SK-N-SH (cell line): ENCODE data around the gene FAM168A. TPM values are rescaled to one million over a fixed set of nuclear protein-coding genes. Genes with fewer than 3 reads are reported as not detected.

Source experiments
- CTCF ChIA-PET: fragments of 300-600, 350-600 bp; formaldehyde crosslinking; extraction: SDS; loops from one replicate; lab custom pipeline; 2021; lab: Yijun Ruan, JAX
- POLR2A ChIA-PET: fragments of 350-600 bp; sonication (Branson Sonifier 250); formaldehyde crosslinking; extraction: SDS; loops from one replicate; lab custom pipeline; 2020; ENCODE audit warnings: antibody characterized with exemption, inconsistent platforms; lab: Yijun Ruan, JAX
- DNase-seq: peaks from one replicate; pipeline ENCODE4 v3.0.0; 2012
- H2AFZ ChIP-seq: fragments of 200-600 bp; sonication (generic); 2 replicates; pipeline ENCODE4 v1.8.1; 2016; ENCODE audit warnings: antibody characterized with exemption, mild to moderate bottlenecking, low read depth
- H3F3A ChIP-seq: fragments of 200-600 bp; sonication (generic); replicated peaks from 2 replicates; pipeline ENCODE3; 2016; ENCODE audit warnings: antibody characterized with exemption, mild to moderate bottlenecking; ENCODE audit not compliant: insufficient read depth
- H3K27ac ChIP-seq, 2 experiments: fragments of 200-500 bp in 1 of 2; fragments of 200-600 bp in 1 of 2; sonication (Bioruptor generic) in 1 of 2; sonication (generic), shearing (Covaris generic) in 1 of 2; 2 replicates each; pipeline versions ENCODE4 v1.5.1 to v1.6.1; 2014 to 2016; ENCODE audit warnings: low read depth in 2 of 2, inconsistent platforms in 1 of 2, low read length in 1 of 2, mild to moderate bottlenecking in 1 of 2, mixed read lengths in 1 of 2
- H3K27me3 ChIP-seq: fragments of 200-600 bp; sonication (generic), shearing (Covaris generic); 2 replicates; pipeline ENCODE4 v1.6.1; 2016; ENCODE audit warnings: mixed run types; ENCODE audit not compliant: insufficient read depth
- H3K36me3 ChIP-seq, 2 experiments: fragments of 200-500 bp in 1 of 2; fragments of 200-600 bp in 1 of 2; sonication (Bioruptor generic) in 1 of 2; sonication (generic) in 1 of 2; replicated peaks in 1 of 2; 2 replicates each; pipeline versions ENCODE3 to v1.5.1; 2014 to 2016; ENCODE audit warnings: low read length in 1 of 2, mild to moderate bottlenecking in 1 of 2; ENCODE audit not compliant: insufficient read depth in 2 of 2, control insufficient read depth in 1 of 2
- H3K4me1 ChIP-seq, 2 experiments: fragments of 200-500 bp in 1 of 2; fragments of 200-600 bp in 1 of 2; sonication (Bioruptor generic) in 1 of 2; sonication (generic), shearing (Covaris generic) in 1 of 2; 2 replicates each; pipeline versions ENCODE4 v1.5.1 to v1.6.1; 2014 to 2016; ENCODE audit warnings: low read depth in 1 of 2, low read length in 1 of 2, mixed run types in 1 of 2; ENCODE audit not compliant: insufficient read depth in 2 of 2, control insufficient read depth in 1 of 2
- H3K4me2 ChIP-seq: fragments of 200-600 bp; sonication (generic), shearing (Covaris generic); 2 replicates; pipeline ENCODE4 v1.6.1; 2017; ENCODE audit warnings: mixed run types
- H3K4me3 ChIP-seq, 2 experiments: fragments of 200-500 bp in 1 of 2; fragments of 200-600 bp in 1 of 2; sonication (Bioruptor generic) in 1 of 2; sonication (generic), shearing (Covaris generic) in 1 of 2; 2 replicates each; pipeline versions ENCODE4 v1.5.1 to v1.8.1; 2014 to 2016; ENCODE audit warnings: low read depth in 2 of 2, inconsistent platforms in 1 of 2, low read length in 1 of 2, mild to moderate bottlenecking in 1 of 2, mixed read lengths in 1 of 2, moderate library complexity in 1 of 2
- H3K79me2 ChIP-seq: fragments of 200-600 bp; sonication (generic); 2 replicates; pipeline ENCODE4 v1.8.1; 2017; ENCODE audit warnings: mild to moderate bottlenecking; ENCODE audit not compliant: insufficient read depth
- H3K9ac ChIP-seq: fragments of 200-600 bp; sonication (generic); 2 replicates; pipeline ENCODE4 v1.6.1; 2017; ENCODE audit warnings: mixed run types
- H3K9me2 ChIP-seq: fragments of 200-600 bp; sonication (generic); 2 replicates; pipeline ENCODE4 v1.6.1; 2017; ENCODE audit warnings: mixed run types
- H3K9me3 ChIP-seq: fragments of 200-600 bp; sonication (generic); 2 replicates; pipeline ENCODE4 v1.6.1; 2017; ENCODE audit warnings: mixed run types, mild to moderate bottlenecking, moderate library complexity
- H4K20me1 ChIP-seq: fragments of 200-600 bp; sonication (generic); 2 replicates; pipeline ENCODE4 v1.6.1; 2017; ENCODE audit warnings: mild to moderate bottlenecking, mixed run types; ENCODE audit not compliant: insufficient read depth
- GABPA ChIP-seq: IDR thresholded peaks from 2 replicates; pipeline ENCODE4 v1.4.0; 2012; ENCODE audit warnings: low read depth, mild to moderate bottlenecking
- GATA2 ChIP-seq: sonication (generic); formaldehyde crosslinking; IDR thresholded peaks from 2 replicates; pipeline ENCODE4 v1.5.0; 2020; ENCODE audit warnings: mild to moderate bottlenecking, missing genetic modification reagents
- MXI1 ChIP-seq: IDR thresholded peaks from 2 replicates; pipeline ENCODE4 v1.6.1; 2012; ENCODE audit warnings: mild to moderate bottlenecking, low read depth, low read length, improper control_type of control experiment
- RAD21 ChIP-seq: IDR thresholded peaks from 2 replicates; pipeline ENCODE4 v1.6.1; 2012; ENCODE audit warnings: mild to moderate bottlenecking, low read length
- WGBS: methylation state at CpG from one replicate; pipeline ENCODE4 v1.1.6; 2017; ENCODE audit warnings: low lambda C conversion rate; 5-methylcytosine and 5-hydroxymethylcytosine counted together
- polyA plus RNA-seq, 3 experiments: library from polyadenylated mRNA; depleted of rRNA; stranded (reverse); fragments of >200 nt; gene quantifications; 2 replicates each; pipeline ENCODE4 v1.2.3, GENCODE V29; 2012
- TF ChIP-seq, protein P1 (sequence below): IDR thresholded peaks from 2 replicates; pipeline ENCODE4 v1.4.0; 2012; ENCODE audit warnings: low read depth
- TF ChIP-seq, protein P2 (sequence below): fragments of 200-600 bp; sonication (generic); IDR thresholded peaks from 2 replicates; pipeline ENCODE4 v1.6.1; 2017; ENCODE audit warnings: antibody characterized with exemption, mild to moderate bottlenecking, moderate library complexity

The FAM168A gene
- polyA plus RNA-seq, 1 of the 3 experiments (the other 2 are of a cell fraction): 17.8 TPM

GRCh38 chr11:73598719-73599379, 937 bp upstream of the FAM168A start:
- Histone ChIP-seq H3K4me1 (peaks cover 9 to 12% of the 10 kb centered on the region in 2 experiments; a peak in 3 of 4 replicates), H3K27ac (peak overlapping the region; percentile 70 to 92), H3K4me3 (peak overlapping the region; percentile 71 to 76), H3K9me2 (no peaks in the 10 kb centered on the region), H3F3A (peaks cover 4% of the 10 kb centered on the region), H3K27me3 (no peaks in the 10 kb centered on the region), H3K9me3 (no peaks in the 10 kb centered on the region), H2AFZ (peak overlapping the region; percentile 93), H3K79me2 (peaks cover 40% of the 10 kb centered on the region), H4K20me1 (no peaks in the 10 kb centered on the region), H3K9ac (peak overlapping the region; percentile 74), H3K36me3 (no peaks in the 10 kb centered on the region), H3K4me2 (peak overlapping the region; percentile 75)
- ChIA-PET CTCF (interaction anchor here (1.0 to 3.4 kb wide), 7 partner anchors 12 to 196 kb away, joined by 3 to 19 read pairs (median 4); no protein-coding TSS in a partner anchor), POLR2A (interaction anchor here (0.7 to 1.3 kb wide), 10 partner anchors 27 to 974 kb away, joined by 3 to 6 read pairs (median 4); no protein-coding TSS in a partner anchor)
- no peak for DNase-seq
- WGBS: 25% methylated on average over 20 of the region's 20 CpGs
- TF ChIP-seq, protein P1, sequence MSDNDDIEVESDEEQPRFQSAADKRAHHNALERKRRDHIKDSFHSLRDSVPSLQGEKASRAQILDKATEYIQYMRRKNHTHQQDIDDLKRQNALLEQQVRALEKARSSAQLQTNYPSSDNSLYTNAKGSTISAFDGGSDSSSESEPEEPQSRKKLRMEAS: peak; percentile 8
- no peak for TF ChIP-seq MXI1

GRCh38 chr11:73597336-73597955, 466 bp downstream of the FAM168A start:
- POLR2A ChIA-PET: interaction anchor here (1.2 kb wide), 1 partner anchor 58 kb away, joined by 3 read pairs; no protein-coding TSS in a partner anchor
- peak; percentile 20 for DNase-seq
- H3K4me1 ChIP-seq: peaks cover 9 to 12% of the 10 kb centered on the region in 2 experiments; a peak in 3 of 4 replicates
- no peaks in the 10 kb centered on the region for H3K36me3 ChIP-seq
- CTCF ChIA-PET: interaction anchor here (0.7 to 3.4 kb wide), 10 partner anchors 13 to 290 kb away, joined by 3 to 19 read pairs (median 3); no protein-coding TSS in a partner anchor
- peak overlapping the region; percentile 87 for H3K4me2 ChIP-seq
- H3K27ac ChIP-seq: peak overlapping the region; percentile 70 to 92
- no peaks in the 10 kb centered on the region for H4K20me1 ChIP-seq
- H2AFZ ChIP-seq: peak overlapping the region; percentile 87; the same call in 1 of the 2 replicates
- H3K4me3 ChIP-seq: peak overlapping the region; percentile 71 to 76
- H3F3A ChIP-seq: peaks cover 8% of the 10 kb centered on the region
- TF ChIP-seq, protein P1: no peak
- TF ChIP-seq RAD21: peak; percentile 9; the same call in 1 of the 2 replicates
- TF ChIP-seq GABPA: no peak
- no peak for TF ChIP-seq MXI1
- TF ChIP-seq GATA2 (CRISPR knock-in tag): no peak
- TF ChIP-seq, protein P2, sequence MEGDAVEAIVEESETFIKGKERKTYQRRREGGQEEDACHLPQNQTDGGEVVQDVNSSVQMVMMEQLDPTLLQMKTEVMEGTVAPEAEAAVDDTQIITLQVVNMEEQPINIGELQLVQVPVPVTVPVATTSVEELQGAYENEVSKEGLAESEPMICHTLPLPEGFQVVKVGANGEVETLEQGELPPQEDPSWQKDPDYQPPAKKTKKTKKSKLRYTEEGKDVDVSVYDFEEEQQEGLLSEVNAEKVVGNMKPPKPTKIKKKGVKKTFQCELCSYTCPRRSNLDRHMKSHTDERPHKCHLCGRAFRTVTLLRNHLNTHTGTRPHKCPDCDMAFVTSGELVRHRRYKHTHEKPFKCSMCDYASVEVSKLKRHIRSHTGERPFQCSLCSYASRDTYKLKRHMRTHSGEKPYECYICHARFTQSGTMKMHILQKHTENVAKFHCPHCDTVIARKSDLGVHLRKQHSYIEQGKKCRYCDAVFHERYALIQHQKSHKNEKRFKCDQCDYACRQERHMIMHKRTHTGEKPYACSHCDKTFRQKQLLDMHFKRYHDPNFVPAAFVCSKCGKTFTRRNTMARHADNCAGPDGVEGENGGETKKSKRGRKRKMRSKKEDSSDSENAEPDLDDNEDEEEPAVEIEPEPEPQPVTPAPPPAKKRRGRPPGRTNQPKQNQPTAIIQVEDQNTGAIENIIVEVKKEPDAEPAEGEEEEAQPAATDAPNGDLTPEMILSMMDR: no peak
- no peaks in the 10 kb centered on the region for H3K9me2 ChIP-seq
- H3K27me3 ChIP-seq: no peaks in the 10 kb centered on the region
- H3K9ac ChIP-seq: peak overlapping the region; percentile 74
- WGBS: 3% methylated on average over 24 of the region's 27 CpGs
- H3K79me2 ChIP-seq: peaks cover 54% of the 10 kb centered on the region
- no peaks in the 10 kb centered on the region for H3K9me3 ChIP-seq
